Right lobe of liver (tissue), 4 donors: Measurements from ENCODE around the gene TNFAIP8.

Experiments used
- CTCF ChIP-seq, 4 donors: fragments of 200-600 bp in 3 of 4; fragments of 450-650 bp in 1 of 4; IDR thresholded peaks; one replicate each; pipeline versions ENCODE4 v1.5.1 to v1.8.0; 2016 to 2022; ENCODE audit warnings: antibody characterized with exemption in 4 of 4, mild to moderate bottlenecking in 2 of 4
- POLR2A ChIP-seq: fragments of 450-650 bp; IDR thresholded peaks from one replicate; pipeline ENCODE4 v1.6.1; 2017; ENCODE audit warnings: antibody characterized with exemption, mild to moderate bottlenecking
- donor health status: DM: no; HTN: no; CAD: no.
- donor health status: DM: no; HTN: no; CAD: no.
- donor health status: DM: no; HTN: yes; CAD: no.

GRCh38 chr5:119339344-119339743 is 16.5 kb upstream of the TNFAIP8 start:
- TF ChIP-seq CTCF (IDR thresholded peaks at IDR 0.05), result no peak
- TF ChIP-seq POLR2A, result no peak
